ENCODE measurements around the gene INS. TPM values are rescaled to one million over a fixed set of nuclear protein-coding genes. Genes with fewer than 3 reads are reported as not detected.

Gene INS
- total and polyA plus RNA-seq, 2 of the 13 experiments (the other 11 are each of a cell fraction or from before 2014, with no cell fraction given) = not detected

DNA sequence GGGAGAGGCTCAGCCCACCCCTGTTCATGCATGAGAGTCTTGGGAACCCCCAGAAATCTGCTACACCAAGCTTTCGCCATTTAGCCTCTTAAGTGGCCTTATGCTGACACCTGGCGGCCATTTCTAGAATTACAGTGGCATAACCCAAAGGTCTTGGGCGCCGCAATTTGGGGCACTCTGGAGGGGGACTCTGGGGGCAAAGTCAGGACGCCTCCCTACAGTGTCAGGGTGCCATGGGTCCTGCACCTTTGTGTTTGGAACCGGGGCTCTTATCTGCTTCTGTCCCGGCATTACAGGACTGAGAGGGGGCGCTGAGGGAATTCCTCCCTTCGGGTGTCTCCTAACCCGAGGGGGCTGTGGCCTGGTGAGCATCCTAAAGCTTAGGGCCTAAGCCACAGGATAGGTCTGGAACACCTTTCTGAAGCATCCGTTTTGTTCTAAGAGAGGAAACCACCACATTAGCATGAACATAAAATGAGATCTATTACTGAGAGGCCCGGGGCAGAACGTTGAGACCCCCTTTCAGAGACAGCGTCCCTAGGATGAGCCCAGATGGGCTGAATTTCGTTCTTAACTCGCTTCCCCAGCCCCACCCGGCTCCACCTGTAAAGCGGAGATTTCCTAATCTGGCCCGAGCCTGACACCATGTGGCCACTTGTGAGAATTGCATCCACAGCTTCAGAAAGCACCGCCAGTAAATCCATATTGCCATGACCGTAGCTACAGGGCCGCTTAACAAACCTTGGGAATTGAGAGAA, 9.3 kb downstream of the INS start (continued):
- TF ChIP-seq ELF1 (CRISPR knock-in tag; IDR thresholded peaks at IDR 0.05) (no peak), ZBTB38 (CRISPR knock-in tag; IDR thresholded peaks at IDR 0.05) (0 out of 2 replicates have a peak, but pooled peaks have one; percentile 12), ZNF256 (CRISPR knock-in tag; conservative IDR thresholded peaks at IDR 0.05) (no peak), NFE2L2 (IDR thresholded peaks at IDR 0.05; ENCODE audit: low read length) (no peak), REXO4 (CRISPR knock-in tag; IDR thresholded peaks at IDR 0.05; ENCODE audit: borderline replicate concordance) (no peak), GATAD2A (CRISPR knock-in tag; IDR thresholded peaks at IDR 0.05) (0 out of 2 replicates have a peak, but pooled peaks have one; percentile 2), CENPT (CRISPR knock-in tag; IDR thresholded peaks at IDR 0.05; ENCODE audit: low read depth) (no peak), TCF7L2 (IDR thresholded peaks at IDR 0.05; ENCODE audit: low read depth, low read length) (no peak), XRCC5 (optimal IDR thresholded peaks at IDR 0.05; ENCODE audit: low read length) (no peak), ARHGAP35 (CRISPR knock-in tag; IDR thresholded peaks at IDR 0.05; ENCODE audit: borderline replicate concordance) (no peak), KMT2A (CRISPR knock-in tag; IDR thresholded peaks at IDR 0.05) (no peak), EHMT2 (IDR thresholded peaks at IDR 0.05; ENCODE audit: borderline replicate concordance, low read depth, low read length) (no peak)
- TF ChIP-seq, protein P1, sequence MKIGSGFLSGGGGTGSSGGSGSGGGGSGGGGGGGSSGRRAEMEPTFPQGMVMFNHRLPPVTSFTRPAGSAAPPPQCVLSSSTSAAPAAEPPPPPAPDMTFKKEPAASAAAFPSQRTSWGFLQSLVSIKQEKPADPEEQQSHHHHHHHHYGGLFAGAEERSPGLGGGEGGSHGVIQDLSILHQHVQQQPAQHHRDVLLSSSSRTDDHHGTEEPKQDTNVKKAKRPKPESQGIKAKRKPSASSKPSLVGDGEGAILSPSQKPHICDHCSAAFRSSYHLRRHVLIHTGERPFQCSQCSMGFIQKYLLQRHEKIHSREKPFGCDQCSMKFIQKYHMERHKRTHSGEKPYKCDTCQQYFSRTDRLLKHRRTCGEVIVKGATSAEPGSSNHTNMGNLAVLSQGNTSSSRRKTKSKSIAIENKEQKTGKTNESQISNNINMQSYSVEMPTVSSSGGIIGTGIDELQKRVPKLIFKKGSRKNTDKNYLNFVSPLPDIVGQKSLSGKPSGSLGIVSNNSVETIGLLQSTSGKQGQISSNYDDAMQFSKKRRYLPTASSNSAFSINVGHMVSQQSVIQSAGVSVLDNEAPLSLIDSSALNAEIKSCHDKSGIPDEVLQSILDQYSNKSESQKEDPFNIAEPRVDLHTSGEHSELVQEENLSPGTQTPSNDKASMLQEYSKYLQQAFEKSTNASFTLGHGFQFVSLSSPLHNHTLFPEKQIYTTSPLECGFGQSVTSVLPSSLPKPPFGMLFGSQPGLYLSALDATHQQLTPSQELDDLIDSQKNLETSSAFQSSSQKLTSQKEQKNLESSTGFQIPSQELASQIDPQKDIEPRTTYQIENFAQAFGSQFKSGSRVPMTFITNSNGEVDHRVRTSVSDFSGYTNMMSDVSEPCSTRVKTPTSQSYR (CRISPR knock-in tag; IDR thresholded peaks at IDR 0.05; ENCODE audit: borderline replicate concordance) = no peak
- TF ChIP-seq, protein P2, sequence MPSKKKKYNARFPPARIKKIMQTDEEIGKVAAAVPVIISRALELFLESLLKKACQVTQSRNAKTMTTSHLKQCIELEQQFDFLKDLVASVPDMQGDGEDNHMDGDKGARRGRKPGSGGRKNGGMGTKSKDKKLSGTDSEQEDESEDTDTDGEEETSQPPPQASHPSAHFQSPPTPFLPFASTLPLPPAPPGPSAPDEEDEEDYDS (CRISPR knock-in tag; IDR thresholded peaks at IDR 0.05) = no peak
- TF ChIP-seq, protein P3, sequence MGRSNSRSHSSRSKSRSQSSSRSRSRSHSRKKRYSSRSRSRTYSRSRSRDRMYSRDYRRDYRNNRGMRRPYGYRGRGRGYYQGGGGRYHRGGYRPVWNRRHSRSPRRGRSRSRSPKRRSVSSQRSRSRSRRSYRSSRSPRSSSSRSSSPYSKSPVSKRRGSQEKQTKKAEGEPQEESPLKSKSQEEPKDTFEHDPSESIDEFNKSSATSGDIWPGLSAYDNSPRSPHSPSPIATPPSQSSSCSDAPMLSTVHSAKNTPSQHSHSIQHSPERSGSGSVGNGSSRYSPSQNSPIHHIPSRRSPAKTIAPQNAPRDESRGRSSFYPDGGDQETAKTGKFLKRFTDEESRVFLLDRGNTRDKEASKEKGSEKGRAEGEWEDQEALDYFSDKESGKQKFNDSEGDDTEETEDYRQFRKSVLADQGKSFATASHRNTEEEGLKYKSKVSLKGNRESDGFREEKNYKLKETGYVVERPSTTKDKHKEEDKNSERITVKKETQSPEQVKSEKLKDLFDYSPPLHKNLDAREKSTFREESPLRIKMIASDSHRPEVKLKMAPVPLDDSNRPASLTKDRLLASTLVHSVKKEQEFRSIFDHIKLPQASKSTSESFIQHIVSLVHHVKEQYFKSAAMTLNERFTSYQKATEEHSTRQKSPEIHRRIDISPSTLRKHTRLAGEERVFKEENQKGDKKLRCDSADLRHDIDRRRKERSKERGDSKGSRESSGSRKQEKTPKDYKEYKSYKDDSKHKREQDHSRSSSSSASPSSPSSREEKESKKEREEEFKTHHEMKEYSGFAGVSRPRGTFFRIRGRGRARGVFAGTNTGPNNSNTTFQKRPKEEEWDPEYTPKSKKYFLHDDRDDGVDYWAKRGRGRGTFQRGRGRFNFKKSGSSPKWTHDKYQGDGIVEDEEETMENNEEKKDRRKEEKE (IDR thresholded peaks at IDR 0.05) = no peak
- TF ChIP-seq, protein P4, sequence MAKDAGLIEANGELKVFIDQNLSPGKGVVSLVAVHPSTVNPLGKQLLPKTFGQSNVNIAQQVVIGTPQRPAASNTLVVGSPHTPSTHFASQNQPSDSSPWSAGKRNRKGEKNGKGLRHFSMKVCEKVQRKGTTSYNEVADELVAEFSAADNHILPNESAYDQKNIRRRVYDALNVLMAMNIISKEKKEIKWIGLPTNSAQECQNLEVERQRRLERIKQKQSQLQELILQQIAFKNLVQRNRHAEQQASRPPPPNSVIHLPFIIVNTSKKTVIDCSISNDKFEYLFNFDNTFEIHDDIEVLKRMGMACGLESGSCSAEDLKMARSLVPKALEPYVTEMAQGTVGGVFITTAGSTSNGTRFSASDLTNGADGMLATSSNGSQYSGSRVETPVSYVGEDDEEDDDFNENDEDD (CRISPR knock-in tag; IDR thresholded peaks at IDR 0.05; ENCODE audit: borderline replicate concordance) = no peak
- TF ChIP-seq, protein P5, sequence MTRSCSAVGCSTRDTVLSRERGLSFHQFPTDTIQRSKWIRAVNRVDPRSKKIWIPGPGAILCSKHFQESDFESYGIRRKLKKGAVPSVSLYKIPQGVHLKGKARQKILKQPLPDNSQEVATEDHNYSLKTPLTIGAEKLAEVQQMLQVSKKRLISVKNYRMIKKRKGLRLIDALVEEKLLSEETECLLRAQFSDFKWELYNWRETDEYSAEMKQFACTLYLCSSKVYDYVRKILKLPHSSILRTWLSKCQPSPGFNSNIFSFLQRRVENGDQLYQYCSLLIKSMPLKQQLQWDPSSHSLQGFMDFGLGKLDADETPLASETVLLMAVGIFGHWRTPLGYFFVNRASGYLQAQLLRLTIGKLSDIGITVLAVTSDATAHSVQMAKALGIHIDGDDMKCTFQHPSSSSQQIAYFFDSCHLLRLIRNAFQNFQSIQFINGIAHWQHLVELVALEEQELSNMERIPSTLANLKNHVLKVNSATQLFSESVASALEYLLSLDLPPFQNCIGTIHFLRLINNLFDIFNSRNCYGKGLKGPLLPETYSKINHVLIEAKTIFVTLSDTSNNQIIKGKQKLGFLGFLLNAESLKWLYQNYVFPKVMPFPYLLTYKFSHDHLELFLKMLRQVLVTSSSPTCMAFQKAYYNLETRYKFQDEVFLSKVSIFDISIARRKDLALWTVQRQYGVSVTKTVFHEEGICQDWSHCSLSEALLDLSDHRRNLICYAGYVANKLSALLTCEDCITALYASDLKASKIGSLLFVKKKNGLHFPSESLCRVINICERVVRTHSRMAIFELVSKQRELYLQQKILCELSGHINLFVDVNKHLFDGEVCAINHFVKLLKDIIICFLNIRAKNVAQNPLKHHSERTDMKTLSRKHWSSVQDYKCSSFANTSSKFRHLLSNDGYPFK (CRISPR knock-in tag; IDR thresholded peaks at IDR 0.05; ENCODE audit: borderline replicate concordance) = no peak

All from HepG2 (cell line).